GM12878 (cell line): Measurements from ENCODE around the gene C21orf91. TPM values are rescaled to one million over a fixed set of nuclear protein-coding genes. Genes with fewer than 3 reads are reported as not detected.

ENCODE experiments used
- ATF7 ChIP-seq: fragments of 450-650 bp; IDR thresholded peaks from 2 replicates; pipeline ENCODE4 v1.6.1; 2016; ENCODE audit warnings: low read depth, mild to moderate bottlenecking
- BCL11A ChIP-seq: IDR thresholded peaks from 2 replicates; pipeline ENCODE4 v1.6.1; 2011; ENCODE audit warnings: low read depth, low read length
- CREM ChIP-seq: IDR thresholded peaks from 2 replicates; pipeline ENCODE4 v1.6.1; 2014; ENCODE audit warnings: antibody characterized with exemption, low read depth
- MYC ChIP-seq: IDR thresholded peaks from 2 replicates; pipeline ENCODE4 v1.6.1; 2011; ENCODE audit warnings: mild to moderate bottlenecking, low read length, moderate library complexity, inconsistent platforms; ENCODE audit not compliant: insufficient read depth, insufficient replicate concordance, insufficient read length, severe bottlenecking
- RAD21 ChIP-seq: IDR thresholded peaks from 2 replicates; pipeline ENCODE4 v1.6.1; 2011; ENCODE audit warnings: mild to moderate bottlenecking, low read depth, low read length, moderate library complexity; ENCODE audit not compliant: insufficient read depth
- SIN3A ChIP-seq: IDR thresholded peaks from 2 replicates; pipeline ENCODE4 v1.6.1; 2012; ENCODE audit warnings: low read depth, low read length, improper control_type of control experiment
- SUPT20H ChIP-seq: IDR thresholded peaks from 2 replicates; pipeline ENCODE4 v1.6.1; 2011; ENCODE audit warnings: low read depth, mild to moderate bottlenecking, low read length, moderate library complexity, borderline replicate concordance; ENCODE audit not compliant: control insufficient read depth
- SUZ12 ChIP-seq: fragments of 200-600 bp; sonication (generic); IDR thresholded peaks from one replicate; pipeline ENCODE4 v1.6.1; 2018; ENCODE audit warnings: antibody characterized with exemption, mild to moderate bottlenecking; ENCODE audit not compliant: unreplicated experiment
- TAF1 ChIP-seq: IDR thresholded peaks from 2 replicates; pipeline ENCODE4 v1.6.1; 2011; ENCODE audit warnings: mild to moderate bottlenecking, low read depth, low read length, borderline replicate concordance
- TARDBP ChIP-seq: IDR thresholded peaks from 2 replicates; pipeline ENCODE4 v1.6.1; 2016; ENCODE audit warnings: borderline replicate concordance
- TBL1XR1 ChIP-seq: IDR thresholded peaks from 2 replicates; pipeline ENCODE4 v1.6.1; 2012; ENCODE audit warnings: low read depth, low read length, improper control_type of control experiment
- polyA plus RNA-seq, 11 experiments: library from polyadenylated mRNA; depleted of rRNA in 4 of 11; unstranded in 6 of 11; stranded (reverse) in 5 of 11; fragments of >200 nt; fragmentation: Nextera tagmentation in 4 of 11; fragmentation: Illumina TruSeq in 1 of 11; extraction: Ambion mirVana in 4 of 11; extraction: Trizol in 1 of 11; gene quantifications; 1 replicate in 1 of 11; 2 replicates in 10 of 11; pipeline versions ENCODE4 v1.2.1 to v1.2.3, GENCODE V29; 2011 to 2016; ENCODE audit warnings: inconsistent platforms in 2 of 11, missing spikeins in 2 of 11, low read depth in 1 of 11
- total RNA-seq, 4 experiments: library from RNA; depleted of rRNA in 3 of 4; stranded (reverse); fragments of >200 nt in 3 of 4; fragmentation: Illumina TruSeq in 1 of 4; extraction: Trizol in 1 of 4; gene quantifications; 2 replicates each; pipeline versions ENCODE4 v1.2.1 to v1.2.3, GENCODE V29; 2013 to 2021
- TF ChIP-seq, protein P1 (sequence below): fragments of 450-650 bp; IDR thresholded peaks from 2 replicates; pipeline ENCODE4 v1.6.1; 2016; ENCODE audit warnings: mild to moderate bottlenecking
- TF ChIP-seq, protein P2 (sequence below): fragments of 450-650 bp; IDR thresholded peaks from 2 replicates; pipeline ENCODE4 v1.6.1; 2016; ENCODE audit warnings: mild to moderate bottlenecking, moderate library complexity, borderline replicate concordance
- TF ChIP-seq, protein P3 (sequence below): fragments of 450-650 bp; IDR thresholded peaks from 2 replicates; pipeline ENCODE4 v1.6.1; 2018; ENCODE audit warnings: borderline replicate concordance, mild to moderate bottlenecking; ENCODE audit not compliant: partially characterized antibody
- TF ChIP-seq, protein P4 (sequence below): IDR thresholded peaks from 2 replicates; pipeline ENCODE4 v1.6.1; 2012; ENCODE audit warnings: low read depth, low read length, improper control_type of control experiment
- TF ChIP-seq, protein P5 (sequence below): IDR thresholded peaks from 2 replicates; pipeline ENCODE4 v1.6.1; 2011; ENCODE audit warnings: borderline replicate concordance, low read depth, mild to moderate bottlenecking, moderate library complexity, mixed read lengths, low read length; ENCODE audit not compliant: insufficient read depth; ENCODE audit errors: extremely low read length
- TF ChIP-seq, protein P6 (sequence below): IDR thresholded peaks from 2 replicates; pipeline ENCODE4 v1.6.1; 2011; ENCODE audit warnings: low read depth, low read length, improper control_type of control experiment, borderline replicate concordance

The C21orf91 gene
- total and polyA plus RNA-seq, 10 of the 15 experiments (the other 5 are each of a cell fraction or from before 2014, with no cell fraction given) = 9.3 to 40.3 (median 29.8) TPM

DNA sequence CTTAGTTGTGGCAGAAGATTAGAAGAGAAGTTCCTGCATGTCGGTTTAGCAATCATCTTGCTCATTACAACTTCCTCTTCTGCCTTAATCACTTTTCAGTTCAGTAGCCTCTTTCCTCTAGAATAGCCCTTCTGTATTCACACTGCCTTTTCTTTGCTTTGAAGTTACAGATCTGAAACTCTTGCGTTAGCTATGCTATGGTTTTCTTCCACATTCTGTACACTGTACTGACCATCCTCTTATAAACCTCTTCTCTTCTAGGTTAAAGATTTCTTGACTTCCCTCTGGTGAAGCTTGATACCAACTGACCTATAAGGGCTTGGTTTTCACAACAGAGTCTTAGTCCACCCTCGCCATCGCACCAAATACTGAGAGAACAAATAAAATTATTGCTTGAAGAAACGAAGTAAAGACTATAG is 35.0 kb downstream of the C21orf91 start (continued):
- TF ChIP-seq, protein P1, sequence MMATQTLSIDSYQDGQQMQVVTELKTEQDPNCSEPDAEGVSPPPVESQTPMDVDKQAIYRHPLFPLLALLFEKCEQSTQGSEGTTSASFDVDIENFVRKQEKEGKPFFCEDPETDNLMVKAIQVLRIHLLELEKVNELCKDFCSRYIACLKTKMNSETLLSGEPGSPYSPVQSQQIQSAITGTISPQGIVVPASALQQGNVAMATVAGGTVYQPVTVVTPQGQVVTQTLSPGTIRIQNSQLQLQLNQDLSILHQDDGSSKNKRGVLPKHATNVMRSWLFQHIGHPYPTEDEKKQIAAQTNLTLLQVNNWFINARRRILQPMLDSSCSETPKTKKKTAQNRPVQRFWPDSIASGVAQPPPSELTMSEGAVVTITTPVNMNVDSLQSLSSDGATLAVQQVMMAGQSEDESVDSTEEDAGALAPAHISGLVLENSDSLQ = no peak
- TF ChIP-seq SUPT20H (no peak), TARDBP (no peak), ATF7 (peak; percentile 83), TAF1 (0 out of 2 replicates have a peak, but pooled peaks have one; percentile 0), MYC (no peak), SIN3A (no peak), SUZ12 (no peak), CREM (no peak; the same call in 1 of the 2 replicates), TBL1XR1 (no peak; the same call in 1 of the 2 replicates), BCL11A (peak; percentile 82; the same call in 1 of the 2 replicates), RAD21 (no peak)
- TF ChIP-seq, protein P2, sequence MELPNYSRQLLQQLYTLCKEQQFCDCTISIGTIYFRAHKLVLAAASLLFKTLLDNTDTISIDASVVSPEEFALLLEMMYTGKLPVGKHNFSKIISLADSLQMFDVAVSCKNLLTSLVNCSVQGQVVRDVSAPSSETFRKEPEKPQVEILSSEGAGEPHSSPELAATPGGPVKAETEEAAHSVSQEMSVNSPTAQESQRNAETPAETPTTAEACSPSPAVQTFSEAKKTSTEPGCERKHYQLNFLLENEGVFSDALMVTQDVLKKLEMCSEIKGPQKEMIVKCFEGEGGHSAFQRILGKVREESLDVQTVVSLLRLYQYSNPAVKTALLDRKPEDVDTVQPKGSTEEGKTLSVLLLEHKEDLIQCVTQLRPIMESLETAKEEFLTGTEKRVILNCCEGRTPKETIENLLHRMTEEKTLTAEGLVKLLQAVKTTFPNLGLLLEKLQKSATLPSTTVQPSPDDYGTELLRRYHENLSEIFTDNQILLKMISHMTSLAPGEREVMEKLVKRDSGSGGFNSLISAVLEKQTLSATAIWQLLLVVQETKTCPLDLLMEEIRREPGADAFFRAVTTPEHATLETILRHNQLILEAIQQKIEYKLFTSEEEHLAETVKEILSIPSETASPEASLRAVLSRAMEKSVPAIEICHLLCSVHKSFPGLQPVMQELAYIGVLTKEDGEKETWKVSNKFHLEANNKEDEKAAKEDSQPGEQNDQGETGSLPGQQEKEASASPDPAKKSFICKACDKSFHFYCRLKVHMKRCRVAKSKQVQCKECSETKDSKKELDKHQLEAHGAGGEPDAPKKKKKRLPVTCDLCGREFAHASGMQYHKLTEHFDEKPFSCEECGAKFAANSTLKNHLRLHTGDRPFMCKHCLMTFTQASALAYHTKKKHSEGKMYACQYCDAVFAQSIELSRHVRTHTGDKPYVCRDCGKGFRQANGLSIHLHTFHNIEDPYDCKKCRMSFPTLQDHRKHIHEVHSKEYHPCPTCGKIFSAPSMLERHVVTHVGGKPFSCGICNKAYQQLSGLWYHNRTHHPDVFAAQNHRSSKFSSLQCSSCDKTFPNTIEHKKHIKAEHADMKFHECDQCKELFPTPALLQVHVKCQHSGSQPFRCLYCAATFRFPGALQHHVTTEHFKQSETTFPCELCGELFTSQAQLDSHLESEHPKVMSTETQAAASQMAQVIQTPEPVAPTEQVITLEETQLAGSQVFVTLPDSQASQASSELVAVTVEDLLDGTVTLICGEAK = no peak; the same call in 1 of the 2 replicates
- TF ChIP-seq, protein P3, sequence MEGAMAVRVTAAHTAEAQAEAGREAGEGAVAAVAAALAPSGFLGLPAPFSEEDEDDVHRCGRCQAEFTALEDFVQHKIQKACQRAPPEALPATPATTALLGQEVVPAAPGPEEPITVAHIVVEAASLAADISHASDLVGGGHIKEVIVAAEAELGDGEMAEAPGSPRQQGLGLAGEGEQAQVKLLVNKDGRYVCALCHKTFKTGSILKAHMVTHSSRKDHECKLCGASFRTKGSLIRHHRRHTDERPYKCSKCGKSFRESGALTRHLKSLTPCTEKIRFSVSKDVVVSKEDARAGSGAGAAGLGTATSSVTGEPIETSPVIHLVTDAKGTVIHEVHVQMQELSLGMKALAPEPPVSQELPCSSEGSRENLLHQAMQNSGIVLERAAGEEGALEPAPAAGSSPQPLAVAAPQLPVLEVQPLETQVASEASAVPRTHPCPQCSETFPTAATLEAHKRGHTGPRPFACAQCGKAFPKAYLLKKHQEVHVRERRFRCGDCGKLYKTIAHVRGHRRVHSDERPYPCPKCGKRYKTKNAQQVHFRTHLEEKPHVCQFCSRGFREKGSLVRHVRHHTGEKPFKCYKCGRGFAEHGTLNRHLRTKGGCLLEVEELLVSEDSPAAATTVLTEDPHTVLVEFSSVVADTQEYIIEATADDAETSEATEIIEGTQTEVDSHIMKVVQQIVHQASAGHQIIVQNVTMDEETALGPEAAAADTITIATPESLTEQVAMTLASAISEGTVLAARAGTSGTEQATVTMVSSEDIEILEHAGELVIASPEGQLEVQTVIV = no peak
- TF ChIP-seq, protein P4, sequence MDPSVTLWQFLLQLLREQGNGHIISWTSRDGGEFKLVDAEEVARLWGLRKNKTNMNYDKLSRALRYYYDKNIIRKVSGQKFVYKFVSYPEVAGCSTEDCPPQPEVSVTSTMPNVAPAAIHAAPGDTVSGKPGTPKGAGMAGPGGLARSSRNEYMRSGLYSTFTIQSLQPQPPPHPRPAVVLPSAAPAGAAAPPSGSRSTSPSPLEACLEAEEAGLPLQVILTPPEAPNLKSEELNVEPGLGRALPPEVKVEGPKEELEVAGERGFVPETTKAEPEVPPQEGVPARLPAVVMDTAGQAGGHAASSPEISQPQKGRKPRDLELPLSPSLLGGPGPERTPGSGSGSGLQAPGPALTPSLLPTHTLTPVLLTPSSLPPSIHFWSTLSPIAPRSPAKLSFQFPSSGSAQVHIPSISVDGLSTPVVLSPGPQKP = no peak
- TF ChIP-seq, protein P5, sequence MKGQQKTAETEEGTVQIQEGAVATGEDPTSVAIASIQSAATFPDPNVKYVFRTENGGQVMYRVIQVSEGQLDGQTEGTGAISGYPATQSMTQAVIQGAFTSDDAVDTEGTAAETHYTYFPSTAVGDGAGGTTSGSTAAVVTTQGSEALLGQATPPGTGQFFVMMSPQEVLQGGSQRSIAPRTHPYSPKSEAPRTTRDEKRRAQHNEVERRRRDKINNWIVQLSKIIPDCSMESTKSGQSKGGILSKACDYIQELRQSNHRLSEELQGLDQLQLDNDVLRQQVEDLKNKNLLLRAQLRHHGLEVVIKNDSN = no peak
- TF ChIP-seq, protein P6, sequence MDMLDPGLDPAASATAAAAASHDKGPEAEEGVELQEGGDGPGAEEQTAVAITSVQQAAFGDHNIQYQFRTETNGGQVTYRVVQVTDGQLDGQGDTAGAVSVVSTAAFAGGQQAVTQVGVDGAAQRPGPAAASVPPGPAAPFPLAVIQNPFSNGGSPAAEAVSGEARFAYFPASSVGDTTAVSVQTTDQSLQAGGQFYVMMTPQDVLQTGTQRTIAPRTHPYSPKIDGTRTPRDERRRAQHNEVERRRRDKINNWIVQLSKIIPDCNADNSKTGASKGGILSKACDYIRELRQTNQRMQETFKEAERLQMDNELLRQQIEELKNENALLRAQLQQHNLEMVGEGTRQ = no peak
